HEK293 (cell line): Measurements from ENCODE around the gene ACVR1C.

Experiments
- RBAK ChIP-seq: fragments of 450-650 bp; formaldehyde crosslinking; IDR thresholded peaks from 2 replicates; pipeline ENCODE4 v1.5.1; 2016; ENCODE audit warnings: missing biosample characterization, missing genetic modification characterization
- ZNF202 ChIP-seq: fragments of 450-650 bp; formaldehyde crosslinking; IDR thresholded peaks from 2 replicates; pipeline ENCODE4 v1.5.1; 2016; ENCODE audit warnings: missing biosample characterization, missing genetic modification characterization, borderline replicate concordance
- ZNF416 ChIP-seq: fragments of 450-650 bp; formaldehyde crosslinking; IDR thresholded peaks from 2 replicates; pipeline ENCODE4 v1.5.1; 2016; ENCODE audit warnings: missing biosample characterization, missing genetic modification characterization
- TF ChIP-seq, protein P1 (sequence below): fragments of 450-650 bp; formaldehyde crosslinking; IDR thresholded peaks from 2 replicates; pipeline ENCODE4 v1.5.1; 2016; ENCODE audit warnings: missing biosample characterization, missing genetic modification characterization

- no peak for TF ChIP-seq ZNF202
- TF ChIP-seq, protein P1, sequence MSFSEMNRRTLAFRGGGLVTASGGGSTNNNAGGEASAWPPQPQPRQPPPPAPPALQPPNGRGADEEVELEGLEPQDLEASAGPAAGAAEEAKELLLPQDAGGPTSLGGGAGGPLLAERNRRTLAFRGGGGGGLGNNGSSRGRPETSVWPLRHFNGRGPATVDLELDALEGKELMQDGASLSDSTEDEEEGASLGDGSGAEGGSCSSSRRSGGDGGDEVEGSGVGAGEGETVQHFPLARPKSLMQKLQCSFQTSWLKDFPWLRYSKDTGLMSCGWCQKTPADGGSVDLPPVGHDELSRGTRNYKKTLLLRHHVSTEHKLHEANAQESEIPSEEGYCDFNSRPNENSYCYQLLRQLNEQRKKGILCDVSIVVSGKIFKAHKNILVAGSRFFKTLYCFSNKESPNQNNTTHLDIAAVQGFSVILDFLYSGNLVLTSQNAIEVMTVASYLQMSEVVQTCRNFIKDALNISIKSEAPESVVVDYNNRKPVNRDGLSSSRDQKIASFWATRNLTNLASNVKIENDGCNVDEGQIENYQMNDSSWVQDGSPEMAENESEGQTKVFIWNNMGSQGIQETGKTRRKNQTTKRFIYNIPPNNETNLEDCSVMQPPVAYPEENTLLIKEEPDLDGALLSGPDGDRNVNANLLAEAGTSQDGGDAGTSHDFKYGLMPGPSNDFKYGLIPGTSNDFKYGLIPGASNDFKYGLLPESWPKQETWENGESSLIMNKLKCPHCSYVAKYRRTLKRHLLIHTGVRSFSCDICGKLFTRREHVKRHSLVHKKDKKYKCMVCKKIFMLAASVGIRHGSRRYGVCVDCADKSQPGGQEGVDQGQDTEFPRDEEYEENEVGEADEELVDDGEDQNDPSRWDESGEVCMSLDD (tag by site-specific recombination), result no peak
- no peak for TF ChIP-seq RBAK (tag by site-specific recombination)
- TF ChIP-seq ZNF416 (tag by site-specific recombination), result no peak
Measured at GRCh38 chr2:157592948-157593347, 35.7 kb downstream of the ACVR1C start.
